D341Med (cell line): ENCODE measurements around the gene TBPL2.
"Not testable (repeated sequence)": the region's sequence is repeated elsewhere in the genome, so short reads cannot be mapped to it uniquely, and the experiment has no call there.

Experiments used
- DNase-seq: peaks from one replicate; pipeline ENCODE4 v3.0.0; 2012; ENCODE audit warnings: low spot score

The TBPL2 gene

DNA sequence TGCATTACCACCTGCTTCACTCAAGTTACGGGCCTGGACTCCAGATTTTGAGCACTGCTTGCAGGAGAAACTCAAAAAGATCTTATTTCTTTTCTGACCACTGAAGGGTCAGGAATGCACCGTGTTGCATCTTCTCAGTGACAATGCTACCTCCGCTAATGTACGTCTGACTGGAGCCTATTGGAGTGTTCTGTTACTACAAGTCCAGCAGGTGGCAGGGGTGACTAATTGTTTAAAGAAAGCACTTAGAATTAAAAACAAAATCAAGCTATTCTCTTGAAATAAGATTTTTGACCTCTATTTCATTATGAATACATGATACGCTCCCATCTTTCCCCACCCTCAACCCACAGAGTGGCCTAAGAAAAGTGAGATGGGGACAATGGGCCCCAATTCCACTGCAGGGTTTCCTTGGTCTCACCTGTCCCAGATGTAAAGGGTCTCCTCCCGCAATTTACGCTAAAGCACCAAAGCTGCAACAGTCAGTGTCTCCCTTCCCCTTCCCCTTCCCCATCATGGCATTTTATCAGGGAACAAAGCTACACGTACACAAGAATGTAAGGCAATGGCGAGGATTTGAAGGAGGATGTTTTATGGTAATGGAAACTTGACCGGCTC lies 2.2 kb downstream of the TBPL2 start:
- DNase-seq: peak; percentile 64

DNA sequence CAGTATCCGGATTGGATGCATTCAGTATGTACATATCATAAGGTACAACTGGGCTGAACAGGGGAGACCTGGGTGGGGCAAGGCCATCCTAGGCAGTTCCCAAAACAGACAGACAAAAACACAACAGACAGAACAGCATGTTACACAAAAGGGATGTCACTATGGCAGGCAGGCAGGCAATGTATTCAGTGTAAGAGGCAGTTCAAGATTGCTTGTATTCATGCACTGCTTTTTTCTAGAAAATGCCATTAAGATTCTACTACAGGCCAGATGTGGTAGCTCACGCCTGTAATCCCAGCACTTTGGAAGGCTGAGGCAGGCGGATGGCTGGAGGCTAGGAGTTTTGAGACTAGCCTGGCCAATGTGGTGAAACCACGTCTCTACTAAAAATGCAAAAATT lies 3.5 kb downstream of the TBPL2 start:
- DNase-seq: no peak

DNA sequence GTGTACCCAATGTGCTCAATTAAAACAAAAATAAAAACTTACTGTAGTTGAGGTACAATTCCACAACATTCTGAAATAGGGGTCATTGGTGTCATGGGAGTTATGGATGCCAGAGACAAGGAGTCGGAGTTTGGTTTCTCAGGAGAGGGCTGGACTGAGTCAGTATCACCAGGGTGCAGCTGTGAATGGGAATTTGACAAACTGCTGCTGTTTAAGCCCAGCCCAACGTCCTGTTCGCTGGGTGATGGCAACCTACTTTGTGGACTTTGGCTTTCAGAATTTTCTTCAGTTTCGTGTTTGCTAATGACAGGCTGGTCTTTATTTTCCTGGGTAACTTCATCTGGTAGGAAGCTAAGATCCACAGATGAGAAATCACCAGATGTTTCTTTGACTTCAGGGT lies 3.9 kb downstream of the TBPL2 start:
- DNase-seq: no peak

DNA sequence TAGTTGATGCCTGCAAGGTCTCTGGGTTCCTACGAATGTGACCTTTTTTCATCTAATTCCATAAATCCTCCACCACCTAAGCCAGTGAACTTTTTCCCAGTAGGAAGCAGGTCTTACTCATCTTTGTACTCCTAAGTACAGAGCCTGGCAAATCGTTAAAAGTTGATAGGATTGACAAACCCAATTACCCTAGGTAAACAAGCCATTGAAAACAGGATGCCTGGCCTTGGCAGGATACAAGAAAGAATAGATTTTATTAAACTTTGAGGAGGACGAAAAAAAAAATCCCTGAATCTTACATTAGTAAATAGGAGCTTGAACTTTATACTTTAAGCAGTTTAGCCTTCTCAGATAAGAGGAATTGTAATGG lies 5.6 kb downstream of the TBPL2 start:
- no peak for DNase-seq

DNA sequence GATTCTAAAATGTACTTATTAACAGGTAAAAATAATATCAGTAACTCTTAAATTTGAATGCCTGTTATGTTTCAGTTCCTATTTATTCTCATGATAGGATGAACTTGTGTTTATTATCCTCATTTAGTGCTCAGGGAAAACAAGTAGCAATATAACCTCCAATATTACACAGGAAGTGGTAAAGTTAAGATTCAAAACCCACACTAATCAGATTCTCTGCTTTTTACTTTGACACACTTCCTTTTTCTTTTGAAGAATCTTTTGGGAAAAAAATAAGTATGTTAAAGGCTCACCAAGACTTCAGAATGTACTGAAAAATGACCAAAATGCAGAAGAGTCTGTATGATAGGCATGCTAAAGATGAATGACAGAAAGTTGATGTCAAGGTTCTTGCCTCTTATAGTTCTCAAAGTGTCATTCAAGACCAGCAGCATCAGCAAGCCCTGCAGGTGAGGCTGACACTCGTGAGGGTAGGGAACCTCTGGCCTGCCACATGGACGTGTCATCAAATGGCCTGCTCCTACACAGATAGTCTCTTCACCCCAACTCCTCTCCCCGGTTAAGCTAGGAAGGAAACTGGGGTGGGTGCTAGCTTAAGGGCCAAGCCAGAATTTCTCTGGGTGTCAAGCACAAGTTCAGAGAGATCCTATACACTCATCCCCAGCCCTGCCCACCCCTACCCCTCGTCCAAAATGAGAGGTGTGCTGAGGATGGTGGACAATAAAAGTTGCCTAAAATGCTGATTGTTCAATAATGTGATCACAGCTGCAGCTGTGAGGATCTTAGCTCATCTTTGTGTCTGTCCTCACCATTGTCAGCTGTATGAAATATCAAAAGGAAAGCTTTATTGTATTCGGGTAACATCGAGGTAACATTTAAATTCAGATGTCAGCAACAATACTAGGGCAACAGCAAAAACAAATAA lies 6.3 kb downstream of the TBPL2 start:
- no peak for DNase-seq

DNA sequence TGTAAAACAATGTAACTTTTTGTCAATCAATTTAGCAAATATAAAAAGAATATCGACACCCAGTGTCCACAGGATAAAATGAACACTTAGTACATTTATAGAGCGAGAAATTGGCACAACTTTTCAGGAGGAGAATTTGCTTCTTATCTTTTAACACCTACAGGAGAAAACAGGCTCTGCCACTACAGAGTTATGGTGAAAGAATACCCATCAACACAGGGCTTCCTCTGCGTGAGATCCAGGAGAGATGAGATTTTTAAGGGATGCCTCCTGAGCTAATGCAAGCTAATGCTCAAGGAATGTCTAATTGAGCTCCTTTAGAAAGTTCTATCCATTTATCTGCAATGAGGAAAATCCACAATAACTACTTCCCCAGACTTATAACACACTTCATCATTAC lies 7.8 kb downstream of the TBPL2 start:
- DNase-seq: no peak

DNA sequence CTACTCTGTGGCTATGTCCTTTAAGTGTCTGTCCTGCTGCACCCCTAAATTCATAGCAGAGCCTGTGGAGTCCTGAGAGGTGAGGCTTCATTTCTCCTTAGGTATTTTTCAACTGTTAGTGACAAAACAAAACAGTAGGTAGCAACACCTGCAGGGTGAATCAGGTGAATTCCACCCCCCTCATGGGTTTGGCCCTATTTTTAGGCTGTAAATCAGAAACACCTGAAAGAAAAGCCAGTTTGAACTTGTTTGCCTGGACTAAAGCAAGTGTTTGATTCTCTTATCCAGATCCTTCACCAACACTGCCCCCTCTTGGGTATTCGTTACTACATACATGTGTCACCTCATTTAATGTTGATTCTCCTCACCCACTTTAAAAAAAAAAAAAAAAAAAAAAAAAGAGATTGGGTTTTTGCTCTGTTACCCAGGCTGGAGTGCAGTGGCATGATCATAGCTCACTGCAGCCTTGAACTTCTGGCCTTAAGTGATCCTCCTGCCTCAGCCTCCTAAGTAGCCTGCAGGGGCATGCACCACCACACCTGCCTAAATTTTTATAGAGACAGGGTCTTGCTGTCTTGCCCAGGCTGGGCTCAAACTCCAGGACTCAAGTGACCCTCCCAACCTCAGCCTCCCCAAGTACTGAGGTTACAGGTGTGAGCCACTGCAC lies 10.3 kb downstream of the TBPL2 start:
- peak; percentile 56 for DNase-seq

DNA sequence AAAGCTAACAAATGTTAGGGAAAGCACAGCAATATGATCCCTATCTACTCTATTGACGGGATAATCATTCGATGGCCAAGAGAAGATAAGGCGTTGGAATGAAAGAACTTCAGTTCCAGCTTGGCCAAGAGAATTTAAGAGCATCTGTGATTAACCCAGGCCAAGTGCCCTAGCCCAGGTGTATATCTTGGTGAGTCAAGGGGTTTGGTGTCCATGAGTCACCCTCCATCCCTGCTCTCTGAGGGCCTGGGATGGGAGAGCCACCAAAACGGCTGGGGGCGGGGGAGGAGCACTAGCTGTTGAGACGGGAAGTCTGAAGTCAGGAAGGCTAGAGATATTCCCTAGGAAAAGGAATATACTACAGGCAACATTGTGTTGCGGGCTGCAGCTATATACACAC lies 13.0 kb downstream of the TBPL2 start:
- DNase-seq: no peak

DNA sequence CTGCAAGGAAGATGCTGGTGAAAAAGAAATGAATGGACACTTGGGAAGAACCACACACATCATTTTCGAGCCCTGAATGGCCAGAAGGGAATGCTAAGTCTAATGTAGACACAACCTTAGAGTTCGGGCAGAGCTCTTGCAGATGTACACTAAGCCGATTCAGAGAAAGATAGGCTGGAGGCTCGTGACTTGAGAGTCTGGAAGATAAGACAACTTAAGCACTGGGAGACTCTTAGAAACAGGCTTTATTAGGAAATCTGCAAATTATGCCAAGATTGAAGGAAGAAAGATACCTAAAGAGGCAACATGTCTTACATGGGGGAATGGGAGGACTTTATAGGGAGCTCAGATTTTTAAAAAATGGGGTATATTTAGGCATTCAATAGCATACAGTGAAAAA lies 13.5 kb downstream of the TBPL2 start:
- no peak for DNase-seq

DNA sequence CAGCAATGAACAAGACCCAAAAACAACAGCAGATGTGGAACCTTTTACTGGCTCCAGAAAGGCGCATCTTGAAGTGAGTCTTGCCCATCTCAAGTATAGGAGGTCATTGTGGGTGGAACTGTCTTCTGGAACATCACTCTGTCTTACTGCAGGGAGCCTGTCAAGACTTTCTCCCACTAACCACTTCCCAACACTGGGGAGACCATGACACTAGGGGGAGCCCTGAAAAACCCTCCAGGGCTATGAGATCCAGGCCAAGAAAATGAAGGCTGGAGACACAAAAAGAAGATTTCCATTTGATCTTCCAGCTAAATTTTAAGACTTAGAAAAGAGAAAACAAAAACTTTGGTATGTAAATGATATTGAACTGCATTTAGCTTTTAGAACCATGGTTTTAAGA lies 15.3 kb downstream of the TBPL2 start:
- DNase-seq: no peak

DNA sequence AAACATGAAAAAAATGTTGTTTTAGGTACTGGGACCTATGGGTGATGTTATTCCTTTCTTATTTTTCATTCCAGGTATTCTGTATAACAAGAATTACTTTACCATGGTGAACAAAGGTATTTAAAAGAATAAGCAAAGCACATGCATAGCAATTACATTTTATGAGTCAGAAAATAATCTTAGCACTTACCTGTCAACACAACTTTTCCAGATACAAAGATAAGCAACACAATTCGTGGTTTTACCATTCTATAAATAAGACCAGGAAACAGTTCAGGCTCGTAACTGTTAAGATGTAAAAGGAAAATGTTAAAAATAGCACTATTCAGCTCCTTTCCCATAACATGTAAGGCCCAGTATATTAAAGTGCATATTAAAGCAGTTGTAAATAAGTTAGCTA lies 16.4 kb downstream of the TBPL2 start:
- DNase-seq: no peak

DNA sequence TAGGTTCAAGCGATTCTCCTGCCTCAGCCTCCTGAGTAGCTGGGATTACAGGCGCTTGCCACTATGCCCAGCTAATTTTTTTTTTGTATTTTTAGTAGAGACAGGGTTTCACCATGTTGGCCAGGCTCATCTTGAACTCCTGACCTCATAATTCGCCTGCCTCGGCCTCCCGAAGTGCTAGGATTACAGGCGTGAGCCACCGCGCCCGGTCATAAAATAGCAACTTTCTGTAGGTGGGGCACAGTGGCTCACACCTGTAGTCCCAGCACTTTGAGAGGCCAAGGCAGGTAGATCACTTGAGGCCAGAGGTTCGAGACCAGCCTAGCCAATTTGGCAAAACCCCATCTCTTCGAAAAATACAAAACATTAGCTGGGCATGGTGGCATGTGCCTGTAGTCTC lies 18.1 kb downstream of the TBPL2 start:
- not testable (repeated sequence) for DNase-seq

DNA sequence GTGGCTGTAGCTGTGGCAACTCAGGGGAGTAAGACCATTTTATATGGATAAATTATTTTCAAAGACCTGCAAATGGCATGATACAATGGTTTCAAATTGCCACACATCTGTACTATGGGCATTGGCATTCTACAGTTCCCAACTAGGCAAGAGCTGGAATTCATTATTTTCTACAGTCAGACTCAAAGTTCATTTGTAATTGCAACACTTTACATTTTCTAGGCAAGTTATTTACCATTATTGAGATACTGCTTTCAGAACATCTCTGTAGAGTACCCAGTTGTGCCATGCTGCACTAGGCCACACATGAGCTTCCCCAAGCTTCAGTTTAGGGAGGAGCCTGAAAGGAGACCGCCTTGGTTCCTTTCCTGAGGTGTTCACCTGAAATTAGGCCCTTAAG lies 20.8 kb downstream of the TBPL2 start:
- DNase-seq: no peak

DNA sequence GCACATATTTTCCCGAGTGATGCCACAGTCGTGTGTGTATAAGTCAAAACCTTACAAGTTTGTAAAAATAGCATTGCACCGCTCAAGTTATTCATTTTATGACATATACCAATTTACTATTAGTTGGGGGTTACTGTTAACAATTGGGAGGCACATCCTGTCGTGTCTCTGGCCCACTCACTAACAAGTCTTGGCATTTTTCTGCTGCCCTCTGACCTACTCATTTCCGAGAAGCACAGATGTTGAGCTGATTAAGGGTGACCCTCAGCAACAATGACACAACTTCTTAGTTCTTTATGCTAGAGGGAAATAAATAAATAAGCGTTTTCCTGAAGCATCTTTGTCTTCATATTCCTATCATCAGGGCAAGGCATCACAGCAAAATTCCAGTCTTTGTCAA lies 22.0 kb downstream of the TBPL2 start:
- DNase-seq: no peak

DNA sequence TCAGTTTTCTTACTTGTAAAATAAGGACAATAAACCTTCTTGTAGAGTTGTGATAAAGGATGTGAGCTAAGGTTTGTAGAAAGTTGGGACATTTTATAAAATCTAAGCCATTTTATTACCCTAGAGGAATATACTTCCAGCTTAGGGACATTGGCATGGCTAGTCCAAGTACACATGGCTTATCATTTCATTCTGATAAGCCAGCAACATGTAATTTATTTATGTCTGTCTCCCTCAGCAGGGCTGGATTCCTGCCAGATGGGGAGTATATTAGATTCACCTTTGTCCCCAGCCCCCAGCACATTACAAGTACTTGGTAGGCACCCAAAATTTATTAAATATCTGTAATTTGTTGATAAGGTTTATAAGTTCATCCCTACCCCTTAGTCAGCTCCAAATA lies 22.5 kb downstream of the TBPL2 start:
- no peak for DNase-seq

DNA sequence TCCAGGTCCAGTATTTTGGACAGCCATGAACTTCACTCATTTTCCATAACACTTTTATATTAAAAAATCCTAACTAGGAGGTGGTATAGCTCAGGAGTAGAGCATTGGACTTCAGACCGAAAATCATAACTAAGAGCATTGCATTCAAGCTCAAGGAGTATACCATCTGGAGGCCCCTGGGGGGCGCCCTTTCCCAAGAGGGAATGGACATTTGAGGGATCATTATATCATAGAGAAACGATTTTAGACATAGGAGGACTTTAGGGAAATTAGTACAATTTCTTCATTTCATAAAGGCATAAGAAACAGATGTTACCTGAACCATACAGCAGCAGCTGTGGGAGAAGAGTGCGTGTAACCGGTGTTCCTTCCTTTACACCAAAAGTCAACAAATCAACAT lies 23.6 kb downstream of the TBPL2 start:
- DNase-seq: no peak

DNA sequence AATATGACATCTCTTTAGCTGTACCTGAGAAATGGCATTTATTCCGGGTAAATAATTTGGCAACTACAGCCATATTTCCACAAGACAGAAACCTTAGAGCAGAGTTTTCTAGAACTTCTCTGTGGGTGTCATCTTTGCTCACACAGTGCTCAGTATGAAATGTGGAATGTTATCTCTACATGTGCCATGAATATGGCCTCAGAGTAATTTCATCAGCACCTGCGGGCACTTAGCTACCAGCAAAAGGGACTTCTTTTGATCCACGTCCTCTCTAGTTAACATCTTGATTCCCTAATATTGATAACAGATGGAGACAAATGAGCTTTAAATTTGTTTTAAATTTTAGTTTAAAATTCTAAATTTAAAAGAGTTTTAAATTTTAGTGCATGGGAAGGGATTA lies 25.9 kb downstream of the TBPL2 start:
- no peak for DNase-seq

DNA sequence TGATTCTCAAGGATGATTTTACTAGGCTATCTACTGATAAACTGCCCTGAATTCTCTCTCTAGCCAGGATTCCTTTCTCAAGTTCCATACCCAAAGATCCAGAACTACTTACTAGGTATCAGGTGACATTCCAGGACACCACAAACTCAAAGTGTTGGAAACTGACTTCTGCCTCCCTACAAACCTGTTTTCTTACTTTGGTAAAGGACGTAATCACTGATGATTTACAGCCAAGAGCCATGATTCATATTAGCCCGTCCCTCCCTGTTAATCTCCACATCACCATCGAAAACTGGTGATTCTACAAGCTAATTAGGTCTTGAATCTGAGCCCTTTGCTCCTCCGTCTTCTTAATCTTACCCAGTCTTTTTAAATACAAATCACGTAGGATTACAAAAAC lies 27.7 kb downstream of the TBPL2 start:
- peak; percentile 47 for DNase-seq

DNA sequence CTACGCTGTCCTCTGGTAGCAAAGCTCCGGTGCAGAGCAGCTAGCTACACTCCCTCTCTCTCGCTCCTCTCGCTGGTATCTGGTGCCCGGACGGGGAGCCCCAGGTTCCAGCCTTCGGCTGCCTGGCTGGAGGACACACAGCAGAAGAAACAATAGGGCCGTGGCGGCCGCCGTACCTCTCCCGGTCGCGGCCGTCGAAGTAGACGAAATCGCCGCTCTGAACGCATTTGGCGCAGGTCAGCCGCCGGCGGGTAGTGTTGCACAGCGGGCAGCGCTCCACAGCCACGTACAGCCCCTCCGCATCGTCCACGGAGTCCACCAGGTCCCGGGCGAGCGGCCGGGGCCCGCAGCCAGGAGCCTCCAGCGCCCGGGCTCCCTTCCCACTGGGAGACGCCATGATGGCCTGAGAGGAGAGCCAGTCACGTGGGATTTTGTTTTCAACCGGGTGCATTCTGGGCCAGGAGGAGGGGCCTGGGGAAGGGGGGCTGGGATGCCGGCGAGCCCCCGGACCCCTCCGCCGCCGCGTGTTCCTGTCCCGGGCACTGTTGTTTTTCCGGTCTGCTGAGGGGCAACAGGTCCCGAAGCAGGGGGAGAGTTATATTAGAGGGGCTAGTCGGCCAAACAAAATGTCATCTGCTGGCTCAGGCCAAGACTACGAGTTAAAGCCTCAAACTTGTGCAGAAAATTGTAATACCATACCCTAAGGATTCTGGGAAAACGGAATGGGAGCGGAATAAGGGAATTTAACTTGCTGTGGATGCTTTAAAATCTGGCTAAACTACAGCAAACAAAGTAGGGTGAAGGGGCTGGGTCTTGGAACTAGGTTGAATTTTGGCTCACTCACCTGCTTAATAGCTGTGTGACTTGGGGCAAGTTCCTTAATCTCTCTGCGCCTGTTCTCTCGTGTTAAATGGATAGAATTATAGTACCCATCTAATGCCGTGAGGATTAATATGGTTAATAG lies 28.7 kb downstream of the TBPL2 start, which contains the start of gene ATG14:
TSS of gene ATG14 (minus strand) at position 405 of the 964 bp plus-strand sequence. CDS start at position 397, 8 bp downstream.
- DNase-seq: peak; percentile 96

DNA sequence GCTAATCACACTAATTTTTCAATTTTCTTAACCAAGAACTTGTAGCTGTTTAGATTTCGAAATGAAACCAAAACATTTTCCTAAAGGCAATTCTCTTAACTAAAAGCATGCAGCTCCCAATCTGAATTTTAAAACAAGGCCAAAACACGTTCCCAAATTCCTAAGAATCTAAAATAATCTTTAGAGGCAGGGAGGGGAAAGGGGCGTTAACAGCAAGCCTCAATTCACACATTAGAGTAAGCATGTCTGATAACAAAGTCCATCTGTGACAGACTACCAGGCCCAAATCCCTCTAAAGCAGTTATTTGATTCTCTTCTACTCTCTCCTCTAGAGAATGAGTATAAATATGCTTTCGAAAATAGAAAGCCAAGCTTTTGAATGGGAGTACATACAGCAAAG lies 29.5 kb downstream of the TBPL2 start:
- no peak for DNase-seq

DNA sequence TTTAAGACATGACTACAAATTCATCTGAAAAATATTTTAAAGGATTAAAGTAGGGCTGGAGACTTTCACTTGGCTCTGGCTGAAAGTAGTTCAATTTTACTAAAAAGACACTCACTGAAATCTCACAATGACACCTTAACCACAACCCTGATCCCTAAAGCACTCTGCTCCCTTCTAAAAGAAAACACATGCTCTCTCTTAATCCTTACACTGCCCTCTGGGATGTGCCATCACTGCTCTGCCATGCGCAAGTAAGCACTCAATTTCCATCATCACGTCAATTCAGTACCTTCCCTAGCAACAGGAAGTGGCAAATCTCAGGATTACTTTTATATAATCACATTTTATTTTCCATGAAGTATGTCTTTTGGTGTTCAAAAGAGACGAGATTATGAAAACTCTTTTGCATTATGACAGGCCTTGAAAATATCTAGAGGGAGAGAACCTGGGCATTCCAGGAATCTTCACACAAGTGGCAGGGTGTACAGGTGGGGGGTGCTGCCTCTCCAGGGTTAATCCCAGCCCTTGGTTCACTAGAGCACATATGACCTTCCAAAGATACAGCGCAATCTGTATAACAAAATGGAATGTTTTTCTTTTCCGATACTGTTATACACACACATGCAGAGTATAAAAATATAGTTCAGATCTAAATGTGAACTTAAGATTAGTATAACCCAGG lies 36.1 kb downstream of the TBPL2 start:
- DNase-seq: peak; percentile 35
